HG03521 (cell line): ENCODE data around the gene KCTD21.

ENCODE experiments used
- ATAC-seq: cut with Tn5 transposase; IDR thresholded peaks from one replicate; pipeline ENCODE4 v1.9.1; 2021; ENCODE audit warnings: mild to moderate bottlenecking, moderate library complexity; ENCODE audit not compliant: unreplicated experiment

The KCTD21 gene

DNA sequence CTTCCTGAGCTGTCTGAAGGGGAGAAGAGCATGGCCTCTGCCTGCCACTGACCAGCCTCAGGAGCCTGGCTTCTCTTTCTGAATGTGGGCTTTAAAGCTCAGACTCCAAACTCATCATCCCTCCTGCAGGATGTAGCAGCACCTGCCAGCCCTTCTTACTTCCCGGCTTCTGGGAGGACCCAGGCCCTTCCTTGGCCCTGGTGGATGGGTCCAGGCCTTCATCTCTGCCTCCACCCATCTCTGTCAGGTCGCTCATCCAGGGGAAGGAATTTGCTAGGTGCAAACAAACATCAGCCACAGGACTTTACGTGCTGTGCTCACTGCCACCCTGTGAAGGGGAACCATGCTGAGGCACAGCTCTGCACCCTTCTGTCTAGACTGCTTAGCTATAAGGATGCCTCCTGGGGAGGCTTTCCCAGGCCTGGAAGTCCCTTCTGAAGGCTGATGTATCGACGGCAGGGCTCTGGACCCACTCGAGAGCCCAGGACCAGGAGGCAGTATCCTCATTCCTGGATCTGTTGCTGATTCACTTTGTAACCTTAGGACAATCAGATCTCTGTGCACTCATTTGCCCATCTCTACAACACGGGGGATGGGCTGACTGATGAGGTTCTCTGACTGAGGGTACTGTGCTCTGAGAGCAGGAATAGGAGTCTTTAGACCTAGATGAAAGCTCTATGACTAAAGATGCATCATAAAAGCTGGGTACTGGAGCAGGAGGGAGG lies 31.2 kb upstream of the KCTD21 start:
- no peak for ATAC-seq

DNA sequence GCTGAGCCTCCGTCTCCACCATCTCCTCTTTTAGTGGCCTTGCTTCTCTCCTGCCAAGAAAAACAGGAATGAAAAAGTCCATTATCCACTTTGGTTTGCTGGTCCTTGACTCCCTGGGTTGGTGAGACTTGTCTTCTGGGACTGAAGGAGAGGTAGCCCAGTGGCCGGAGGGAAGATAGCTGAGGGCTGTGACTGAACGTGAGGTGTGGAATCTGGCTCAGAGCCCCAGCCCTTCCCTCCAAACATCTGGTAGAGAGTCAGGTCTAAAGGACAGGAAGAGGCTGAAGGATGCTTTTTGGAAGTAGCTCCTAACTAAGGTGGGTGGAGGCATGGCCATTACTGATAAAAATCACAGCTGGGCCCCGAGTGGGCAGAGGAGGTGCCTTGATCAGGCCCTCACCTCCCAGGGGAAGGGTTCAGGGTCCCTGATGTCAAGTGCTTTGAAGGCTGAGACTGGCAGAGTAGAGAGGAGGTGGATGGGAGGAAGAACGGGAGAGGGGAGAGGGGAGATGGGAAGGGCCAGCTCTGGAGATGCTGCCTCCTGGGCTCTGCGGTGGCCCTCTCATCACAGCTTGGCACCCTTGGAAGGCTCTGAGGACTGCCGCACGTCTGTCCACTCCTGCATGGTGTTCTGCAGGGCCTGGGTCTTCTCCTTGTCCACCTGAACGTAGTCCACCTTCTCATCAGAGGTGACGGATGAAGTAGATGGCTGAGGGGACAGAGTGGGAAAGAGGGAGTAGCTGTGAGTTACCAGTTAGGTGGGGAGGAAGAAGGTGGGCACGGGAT lies 30.5 kb upstream of the KCTD21 start:
- ATAC-seq, result no peak

DNA sequence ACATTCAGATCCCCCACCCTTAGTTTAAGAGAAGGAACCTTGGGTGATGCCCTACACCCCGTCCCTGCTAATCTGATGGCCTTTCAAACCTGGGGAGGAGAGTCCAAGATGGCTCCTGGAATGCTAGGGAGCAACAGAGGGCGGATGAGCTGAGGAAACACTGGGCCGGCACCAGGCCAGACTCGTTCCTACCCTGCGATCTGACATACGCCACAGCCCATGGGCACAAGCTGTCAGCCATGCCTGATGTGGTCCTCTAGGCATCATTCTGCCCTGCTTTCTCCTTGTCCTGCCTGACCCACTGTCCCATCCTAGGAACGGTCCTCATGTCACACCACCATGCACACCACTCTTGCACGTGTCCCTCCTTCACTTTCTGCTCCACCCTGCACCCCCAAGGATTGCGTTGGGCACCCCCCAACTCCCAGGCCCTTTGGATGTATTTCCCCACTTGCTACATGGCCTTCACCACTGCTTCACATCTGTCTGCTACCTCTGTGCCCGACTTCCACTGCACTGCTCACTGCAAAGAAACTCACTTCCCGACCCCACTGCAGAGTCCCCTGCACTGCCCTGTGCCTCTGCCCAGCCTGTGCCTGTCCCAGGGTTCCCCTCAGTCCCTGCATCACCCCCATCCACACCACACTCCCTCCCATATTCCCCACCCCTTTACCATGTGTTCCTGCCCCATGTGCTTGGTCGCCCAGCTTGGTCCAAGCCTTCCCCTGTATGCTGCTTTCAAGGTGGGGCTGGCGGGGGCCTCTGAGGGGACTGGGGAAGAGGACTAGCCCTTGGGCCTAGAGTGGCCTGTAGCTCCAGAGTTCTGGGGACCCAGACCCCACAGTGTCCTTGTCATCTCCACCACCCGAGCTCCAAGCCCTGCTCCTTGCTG lies 29.5 kb upstream of the KCTD21 start:
- ATAC-seq, result no peak

DNA sequence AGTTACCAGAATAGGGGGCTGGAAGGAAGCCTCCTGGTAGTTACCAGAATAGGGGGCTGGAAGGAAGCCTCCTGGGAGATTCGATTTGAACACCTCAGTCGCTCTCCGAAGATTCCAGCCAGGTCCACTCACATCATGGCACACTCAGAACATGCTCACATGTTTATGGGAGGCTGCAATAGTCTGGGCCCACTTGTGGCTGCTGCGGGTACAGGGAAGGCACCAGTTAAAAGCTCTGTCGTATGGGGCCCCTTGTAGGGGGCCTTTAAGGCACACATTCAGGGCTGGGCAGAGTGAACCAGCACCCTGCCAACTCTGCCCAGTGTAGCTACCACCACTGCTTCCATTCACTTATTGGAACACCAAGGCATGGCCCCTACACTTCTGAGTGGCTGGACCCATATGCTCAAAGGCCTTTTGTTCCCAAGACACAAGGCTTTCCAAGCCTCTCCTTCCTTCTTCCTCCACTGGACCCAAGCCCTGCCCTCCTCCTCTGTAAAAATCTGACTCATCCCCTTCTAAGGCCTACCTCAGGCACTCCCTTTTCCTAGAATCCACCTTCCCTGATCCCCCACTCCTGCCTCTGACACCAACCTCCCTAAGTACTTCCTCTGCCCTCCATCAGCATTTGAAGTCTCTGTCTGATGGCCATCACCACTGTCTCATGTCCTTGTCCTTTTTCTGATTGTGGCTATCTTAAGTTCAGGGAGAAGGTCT lies 28.3 kb upstream of the KCTD21 start:
- no peak for ATAC-seq

DNA sequence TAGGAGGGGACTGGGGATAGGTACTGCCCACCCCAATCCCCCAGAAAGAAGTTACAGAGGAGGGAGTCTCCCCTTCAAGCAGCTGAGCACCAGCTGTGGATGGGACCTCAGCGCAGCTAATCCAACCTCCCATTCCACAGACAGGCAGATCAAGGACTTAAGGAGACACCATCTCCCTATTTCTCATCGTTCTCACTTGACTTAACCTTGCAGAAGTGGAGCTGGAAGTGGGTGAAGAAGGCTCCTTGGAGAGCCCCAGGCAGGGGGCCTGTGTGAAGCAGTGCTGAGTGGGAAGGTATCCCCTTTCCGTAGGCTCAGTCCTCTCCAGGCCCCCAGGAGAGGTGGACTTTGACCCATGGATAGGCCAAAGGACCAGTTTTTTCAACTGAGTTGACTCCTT lies 27.6 kb upstream of the KCTD21 start:
- no peak for ATAC-seq

DNA sequence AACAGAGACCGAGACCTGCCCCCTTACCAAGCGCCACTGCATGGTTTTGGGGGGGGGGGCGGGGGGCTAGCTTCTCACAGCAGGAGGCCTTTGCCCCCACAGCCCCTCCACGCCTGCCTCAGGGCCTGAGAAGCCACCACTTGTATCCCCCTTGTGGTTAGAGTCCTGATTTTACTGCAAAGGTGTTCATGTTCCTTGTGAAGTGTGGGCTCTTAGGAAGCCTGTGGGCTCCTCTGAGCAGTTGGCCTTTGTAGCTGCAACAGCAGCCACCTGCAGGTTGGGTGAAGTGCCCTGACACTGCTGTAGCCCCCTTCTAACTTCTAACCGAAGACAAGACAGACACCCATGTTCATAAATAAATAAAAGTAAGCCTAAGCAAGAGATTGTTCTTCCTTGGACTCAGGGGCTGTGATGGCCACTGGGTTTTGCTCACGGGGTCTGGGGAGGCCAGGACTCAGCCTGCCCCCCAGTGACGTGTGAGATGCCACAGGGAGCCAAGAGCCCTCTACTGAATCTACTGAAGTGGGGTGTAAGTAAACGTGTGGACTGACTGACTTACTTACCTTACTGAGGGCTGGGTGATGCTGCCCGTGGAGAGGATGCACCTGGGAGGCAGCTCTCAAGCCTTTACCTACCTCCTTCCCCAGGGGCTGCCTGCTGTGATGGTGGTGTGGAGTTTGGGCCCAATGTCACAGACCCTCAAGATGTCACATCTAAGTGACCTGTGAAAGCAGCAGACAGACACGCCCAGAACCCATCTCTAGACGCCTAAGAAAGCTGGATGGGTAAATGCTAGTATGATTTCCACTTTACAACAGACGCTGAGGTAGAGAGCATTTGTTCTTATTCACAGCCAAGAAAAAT lies 26.1 kb upstream of the KCTD21 start:
- ATAC-seq, result no peak

DNA sequence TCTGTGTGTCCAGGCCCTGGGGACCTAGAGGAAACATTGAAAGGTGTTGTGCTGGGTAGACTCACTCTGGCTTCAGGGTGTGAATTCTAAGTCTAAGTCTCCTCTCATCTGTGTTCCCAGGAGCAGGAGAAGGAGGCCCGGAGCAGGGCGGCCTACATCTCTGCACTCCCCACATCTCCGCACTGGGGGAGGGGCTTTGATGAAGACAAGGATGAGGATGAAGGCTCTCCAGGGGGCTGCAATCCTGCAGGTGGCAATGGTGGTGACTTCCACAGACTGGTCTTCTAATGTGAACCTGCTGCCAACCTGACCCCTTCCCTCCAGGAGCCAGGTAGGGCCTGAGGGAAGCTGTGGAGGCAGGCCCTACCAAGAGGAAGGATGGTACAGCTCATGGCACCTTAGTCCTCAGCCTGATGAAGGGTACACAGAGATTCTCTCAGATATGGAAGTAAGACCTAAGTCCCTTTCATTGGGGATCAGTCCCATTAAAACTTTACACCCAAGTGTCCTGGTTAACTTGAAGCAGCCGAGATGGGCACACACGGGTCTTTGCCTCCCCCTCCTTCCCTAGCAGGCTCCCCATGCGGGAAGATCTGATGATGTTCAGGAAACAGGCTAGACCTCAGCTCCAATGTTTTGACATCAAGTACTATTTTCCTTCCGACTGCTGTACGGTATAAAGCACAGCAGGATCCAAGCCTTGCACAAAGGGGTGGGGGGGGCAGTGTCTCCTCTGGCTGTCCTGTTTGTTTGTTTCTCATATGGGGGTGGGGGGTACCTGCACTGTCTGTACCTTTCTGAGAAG lies 25.3 kb upstream of the KCTD21 start:
- ATAC-seq, result no peak

DNA sequence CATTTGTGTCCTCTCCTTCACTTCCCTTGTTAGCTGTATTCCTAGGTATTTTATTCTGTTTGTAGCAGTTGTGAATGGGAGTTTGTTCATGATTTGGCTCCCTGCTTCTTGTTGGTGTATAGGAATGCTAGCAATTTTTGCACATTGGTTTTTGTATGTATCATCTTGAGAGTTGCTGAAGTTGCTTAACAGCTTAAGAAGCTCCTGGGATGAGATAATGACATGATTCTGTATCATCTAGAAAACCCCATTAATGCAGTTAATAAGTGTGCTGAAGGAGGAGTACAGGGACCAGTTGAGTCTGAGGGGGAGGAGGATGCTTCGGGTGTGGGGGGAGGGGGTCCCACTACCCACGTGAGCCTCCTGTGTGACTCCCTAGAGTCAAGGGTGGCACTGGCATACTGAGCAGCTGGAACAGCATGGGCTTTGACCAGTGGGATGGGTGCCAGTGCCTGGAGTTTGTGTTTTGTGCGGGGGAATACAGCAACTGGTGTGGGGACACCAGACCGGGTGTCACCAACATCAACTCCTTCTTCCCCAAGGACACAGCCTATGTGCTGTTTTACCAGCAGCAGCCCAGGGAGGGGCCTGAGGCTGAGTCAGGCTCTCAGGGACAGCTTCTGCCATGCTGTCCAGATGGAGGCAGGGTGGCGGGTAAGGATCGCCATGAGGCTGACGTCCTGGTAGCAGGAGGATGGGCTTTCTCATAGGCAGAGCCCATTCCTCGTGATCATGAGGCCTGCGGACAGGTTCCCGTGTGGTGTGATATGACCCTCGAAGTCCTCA lies 24.4 kb upstream of the KCTD21 start:
- no peak for ATAC-seq

DNA sequence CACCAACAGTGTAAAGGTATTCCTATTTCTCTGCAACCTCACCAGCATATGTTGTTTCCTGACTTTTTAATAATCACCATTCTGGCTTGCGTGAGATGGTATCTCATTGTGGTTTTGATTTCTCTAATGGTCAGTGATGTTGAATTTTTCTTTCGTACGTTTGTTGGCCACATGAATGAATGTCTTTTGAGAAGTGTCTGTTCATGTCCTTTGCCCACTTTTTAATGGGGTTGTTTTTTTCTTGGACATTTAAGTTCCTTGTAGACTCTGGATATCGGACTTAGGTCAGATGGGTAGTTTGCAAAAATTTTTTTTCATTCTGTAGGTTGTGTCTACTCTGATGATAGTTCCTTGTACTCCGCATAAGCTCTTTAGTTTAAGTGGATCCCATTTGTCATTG lies 23.1 kb upstream of the KCTD21 start:
- no peak for ATAC-seq

DNA sequence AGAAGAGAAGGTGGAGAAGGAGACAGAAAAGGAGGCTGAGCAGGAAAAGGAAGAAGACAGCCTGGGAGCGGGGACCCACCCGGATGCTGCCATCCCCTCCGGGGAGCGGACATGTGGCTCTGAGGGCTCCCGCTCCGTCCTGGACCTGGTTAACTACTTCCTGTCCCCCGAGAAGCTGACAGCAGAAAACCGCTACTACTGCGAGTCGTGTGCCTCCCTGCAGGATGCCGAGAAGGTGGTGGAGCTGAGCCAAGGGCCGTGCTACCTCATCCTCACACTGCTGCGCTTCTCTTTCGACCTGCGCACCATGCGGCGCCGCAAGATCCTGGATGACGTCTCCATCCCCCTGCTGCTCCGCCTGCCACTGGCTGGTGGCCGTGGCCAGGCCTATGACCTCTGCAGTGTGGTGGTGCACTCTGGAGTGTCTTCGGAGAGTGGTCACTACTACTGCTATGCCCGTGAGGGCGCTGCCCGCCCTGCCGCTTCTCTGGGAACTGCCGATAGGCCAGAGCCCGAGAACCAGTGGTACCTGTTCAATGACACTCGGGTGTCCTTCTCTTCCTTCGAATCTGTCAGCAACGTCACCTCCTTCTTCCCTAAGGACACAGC lies 21.7 kb upstream of the KCTD21 start:
- no peak for ATAC-seq

DNA sequence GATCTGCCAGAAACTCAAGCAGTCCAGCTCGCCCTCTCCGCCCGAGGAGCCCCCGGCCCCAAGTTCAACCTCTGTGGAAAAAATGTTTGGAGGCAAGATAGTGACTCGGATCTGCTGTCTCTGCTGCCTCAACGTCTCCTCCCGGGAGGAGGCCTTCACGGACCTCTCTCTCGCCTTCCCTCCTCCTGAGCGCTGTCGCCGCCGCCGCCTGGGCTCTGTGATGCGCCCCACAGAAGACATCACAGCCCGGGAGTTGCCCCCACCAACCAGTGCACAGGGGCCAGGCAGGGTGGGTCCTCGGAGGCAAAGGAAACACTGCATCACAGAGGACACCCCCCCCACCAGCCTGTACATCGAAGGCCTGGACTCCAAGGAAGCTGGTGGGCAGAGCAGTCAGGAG lies 21.1 kb upstream of the KCTD21 start:
- ATAC-seq, result no peak

DNA sequence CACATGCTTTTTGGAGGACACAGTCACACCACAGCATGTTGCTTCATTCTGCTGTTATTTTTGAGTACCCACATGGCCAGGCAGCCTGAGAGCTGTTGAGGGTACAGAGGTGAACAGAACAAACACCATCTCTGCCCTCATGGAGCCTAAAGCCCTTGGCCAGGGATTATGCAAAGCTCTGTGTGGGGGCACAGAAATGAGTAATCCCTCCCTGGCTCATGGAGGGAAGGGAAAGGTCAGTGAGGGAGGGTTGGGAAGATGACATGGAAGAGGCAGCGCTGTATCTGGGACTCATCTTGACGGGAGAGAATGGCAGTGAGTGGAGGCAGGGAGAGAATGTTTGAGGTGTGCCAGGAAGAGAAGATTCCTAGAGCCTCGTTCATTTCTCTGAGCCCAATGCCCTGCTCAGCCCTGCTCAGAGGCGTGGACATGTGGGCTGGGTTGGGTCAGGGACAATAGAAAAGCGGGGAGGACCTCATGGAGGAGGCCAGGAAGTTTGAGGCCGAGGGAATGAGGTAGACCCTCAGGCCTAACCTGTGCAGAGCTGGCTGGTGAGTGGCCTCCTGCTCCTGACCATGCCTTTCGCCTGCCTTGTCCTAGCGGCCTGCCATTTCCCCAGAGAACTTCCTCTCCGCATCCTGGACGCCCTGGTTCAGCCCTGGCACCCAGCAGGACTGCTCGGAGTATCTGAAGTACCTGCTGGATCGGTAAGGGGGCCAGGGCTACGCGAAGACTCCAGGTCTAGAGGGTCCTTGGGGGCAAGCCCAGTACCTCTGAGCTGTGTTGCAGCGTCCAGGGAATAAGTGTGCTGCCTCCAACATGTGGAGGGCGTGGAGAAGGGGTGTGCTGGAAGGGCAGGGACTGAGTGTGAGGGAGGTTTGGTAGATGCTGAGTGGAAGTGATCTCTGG lies 20.1 kb upstream of the KCTD21 start:
- no peak for ATAC-seq

DNA sequence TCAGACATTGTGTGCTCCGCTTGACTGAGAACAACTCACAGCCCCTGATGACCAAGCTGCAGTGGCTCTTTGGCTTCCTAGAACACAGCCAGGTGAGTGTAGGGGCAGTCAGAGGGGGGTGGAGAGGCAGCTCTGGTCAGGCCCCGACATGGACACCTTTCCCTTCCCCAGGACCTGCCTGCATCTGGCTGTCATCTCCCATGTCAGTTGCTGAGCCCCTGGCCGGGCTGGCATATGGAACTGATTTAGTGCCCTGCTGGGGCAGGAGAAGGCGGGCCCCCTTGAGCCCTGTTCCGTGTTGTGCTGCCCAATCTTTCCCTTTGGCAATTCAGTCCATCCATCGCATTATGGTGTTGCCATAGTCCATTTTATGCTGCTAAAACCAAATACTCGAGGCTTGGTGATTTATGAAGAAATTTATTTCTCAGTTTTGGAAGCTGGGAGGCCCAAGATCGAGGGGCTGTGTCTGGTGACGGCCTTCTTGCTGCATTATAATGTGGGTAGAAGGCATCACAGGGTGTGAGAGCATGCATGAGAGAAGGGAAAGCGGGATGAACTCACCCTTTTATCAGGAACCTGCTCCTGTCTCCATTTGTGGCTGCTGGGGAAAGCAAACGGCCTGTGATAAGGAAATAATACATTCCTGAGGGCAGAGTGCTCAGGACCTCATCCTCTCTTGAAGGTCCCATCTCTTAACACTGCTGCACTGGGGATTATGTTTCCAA lies 19.3 kb upstream of the KCTD21 start:
- ATAC-seq, result no peak

DNA sequence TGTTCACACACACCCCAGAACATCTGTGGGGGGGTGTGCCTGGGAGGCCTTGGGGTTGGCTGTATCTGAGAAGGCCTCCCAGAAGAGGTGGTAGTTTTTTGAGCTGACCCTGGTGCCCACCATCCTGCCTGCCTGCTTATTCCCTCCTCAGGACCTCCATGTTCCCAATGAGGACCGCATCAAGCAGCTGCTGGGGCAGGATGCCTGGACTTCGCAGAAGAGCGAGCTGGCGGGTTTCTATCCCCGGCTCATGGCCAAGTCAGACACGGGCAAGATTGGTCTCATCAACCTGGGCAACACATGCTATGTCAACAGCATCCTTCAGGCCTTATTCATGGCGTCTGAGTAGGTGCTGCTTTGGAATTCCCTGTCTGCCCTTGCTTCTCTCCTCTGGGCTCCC lies 17.3 kb upstream of the KCTD21 start:
- ATAC-seq, result no peak

DNA sequence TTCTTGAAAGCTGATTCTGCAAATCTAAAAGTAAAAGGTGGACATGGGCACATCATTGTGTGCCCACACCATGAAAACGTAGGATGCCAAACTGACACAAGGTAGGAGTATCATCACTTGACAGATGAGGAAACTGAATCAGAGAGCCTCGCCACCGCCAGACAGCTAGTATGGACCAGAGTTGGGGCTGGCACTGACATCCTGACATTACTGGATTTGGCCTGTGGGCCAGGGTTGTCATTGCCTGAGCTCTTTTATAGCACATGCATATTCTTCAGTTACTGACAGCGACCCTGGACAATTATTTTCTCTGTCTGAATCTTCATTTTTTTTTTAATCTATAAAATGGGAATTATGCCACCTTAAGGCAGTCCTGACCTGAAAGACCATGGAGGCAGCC lies 16.8 kb upstream of the KCTD21 start:
- ATAC-seq, result no peak

DNA sequence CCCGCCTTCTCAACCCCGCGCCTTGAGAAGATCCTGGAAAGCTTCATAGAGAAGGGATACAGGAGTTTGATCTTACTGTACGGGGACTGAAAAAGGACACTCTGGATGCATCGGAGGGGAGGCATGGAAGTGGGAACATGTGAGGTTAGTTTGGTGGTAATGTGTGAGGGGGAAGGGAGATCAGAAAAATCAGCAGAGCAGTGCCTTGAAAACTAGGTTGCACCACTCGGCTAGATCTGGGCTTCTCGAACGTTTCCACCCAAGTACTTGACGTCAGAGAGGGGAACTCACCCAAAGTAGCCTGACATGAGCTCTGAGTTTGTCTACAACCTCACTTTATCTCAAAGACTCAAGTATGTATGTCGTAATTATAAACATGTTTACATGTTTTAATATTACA lies 14.8 kb upstream of the KCTD21 start:
- ATAC-seq, result no peak
